HG02885 (cell line): ENCODE data around the gene RNF2.
"Not testable (repeated sequence)": the region's sequence is repeated elsewhere in the genome, so short reads cannot be mapped to it uniquely, and the experiment has no call there.

Source experiments
- ATAC-seq: cut with Tn5 transposase; IDR thresholded peaks from one replicate; pipeline ENCODE4 v1.9.1; 2021; ENCODE audit warnings: mild to moderate bottlenecking; ENCODE audit not compliant: unreplicated experiment, poor library complexity

RNF2 gene

DNA sequence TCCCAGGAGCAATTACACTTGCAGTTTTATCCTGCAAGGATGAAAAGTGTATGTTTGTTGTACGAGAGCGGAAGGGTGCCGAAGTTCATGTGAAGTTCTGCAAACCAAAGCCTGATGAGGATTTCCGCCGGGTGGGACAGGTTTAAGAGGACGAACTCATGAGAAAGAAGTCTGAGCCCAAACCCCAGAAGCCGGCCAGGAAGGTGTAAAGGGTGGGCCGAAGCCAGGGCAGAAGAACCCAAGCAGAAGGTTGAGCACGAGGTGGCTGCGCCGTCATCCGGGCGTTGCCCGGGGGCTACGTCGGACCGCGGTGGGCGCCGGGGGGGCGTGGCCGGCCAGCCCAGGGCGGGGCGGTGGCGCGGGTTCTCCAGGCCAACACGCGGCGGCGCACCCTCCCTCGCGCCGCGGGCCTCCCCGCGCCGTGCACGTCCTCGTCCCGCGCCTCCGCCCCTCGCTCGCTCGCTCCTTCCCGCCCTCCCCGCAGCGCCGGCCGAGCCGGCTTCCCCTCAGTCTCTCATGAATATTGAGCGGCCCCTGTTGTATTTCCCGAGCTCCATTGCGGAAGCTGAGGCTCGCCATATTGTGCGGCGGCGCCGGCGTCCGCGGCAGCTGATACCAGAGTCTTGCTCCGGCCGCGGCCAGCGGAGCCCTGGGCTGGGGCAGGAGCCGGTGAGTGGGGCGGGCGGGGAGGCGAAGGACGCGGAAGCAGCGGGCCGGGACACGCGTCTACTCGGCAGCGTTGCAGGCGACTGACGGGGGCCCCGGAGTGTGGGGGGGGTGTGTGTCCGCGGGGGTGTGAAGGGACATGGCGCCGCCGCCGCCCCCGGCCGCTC, at the start of gene RNF2:
Gene RNF2, plus strand, starts transcription at position 578 of the 833 bp plus-strand sequence. CDS start 41,996 bp downstream, outside the sequence.
- ATAC-seq: peak; percentile 94

DNA sequence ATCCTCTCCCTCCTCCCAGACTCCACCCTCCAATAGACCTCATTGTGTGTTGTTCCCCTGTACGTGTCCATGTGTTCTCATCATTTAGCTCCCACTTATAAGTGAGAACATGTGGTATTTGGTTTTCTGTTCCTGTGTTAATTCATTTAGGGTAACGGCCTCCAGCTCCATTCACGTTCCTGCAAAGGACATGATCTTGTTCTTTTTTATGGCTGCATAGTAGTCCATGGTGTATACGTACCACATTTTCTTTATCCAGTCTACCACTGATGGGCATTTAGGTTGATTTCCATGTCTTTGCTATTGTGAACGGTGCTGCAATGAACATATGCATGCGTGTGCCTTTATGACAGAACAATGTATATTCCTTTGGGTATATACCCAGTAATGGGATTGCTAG, 45.4 kb upstream of the RNF2 start:
- ATAC-seq: not testable (repeated sequence)

DNA sequence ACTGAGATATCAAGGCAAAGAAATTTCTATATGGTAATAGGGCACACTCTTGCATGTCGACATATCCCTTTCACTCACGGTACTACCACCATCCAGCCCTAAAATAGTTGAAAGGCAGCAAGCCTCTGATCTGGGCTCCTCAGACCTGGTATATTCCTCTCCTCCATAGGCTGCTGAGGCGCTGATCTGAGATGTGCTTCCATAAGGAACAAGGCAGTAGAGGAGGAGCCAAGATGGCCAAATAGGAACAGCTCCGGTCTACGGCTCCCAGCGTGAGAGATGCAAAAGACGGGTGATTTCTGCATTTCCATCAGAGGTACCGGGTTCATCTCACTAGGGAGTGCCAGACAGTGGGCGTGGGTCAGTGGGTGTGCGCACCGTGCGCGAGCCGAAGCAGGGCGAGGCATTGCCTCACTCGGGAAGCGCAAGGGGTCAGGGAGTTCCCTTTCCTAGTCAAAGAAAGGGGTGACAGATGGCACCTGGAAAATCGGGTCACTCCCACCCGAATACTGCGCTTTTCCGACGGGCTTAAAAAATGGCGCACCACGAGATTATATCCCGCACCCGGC, 44.0 kb upstream of the RNF2 start:
- ATAC-seq: not testable (repeated sequence)

DNA sequence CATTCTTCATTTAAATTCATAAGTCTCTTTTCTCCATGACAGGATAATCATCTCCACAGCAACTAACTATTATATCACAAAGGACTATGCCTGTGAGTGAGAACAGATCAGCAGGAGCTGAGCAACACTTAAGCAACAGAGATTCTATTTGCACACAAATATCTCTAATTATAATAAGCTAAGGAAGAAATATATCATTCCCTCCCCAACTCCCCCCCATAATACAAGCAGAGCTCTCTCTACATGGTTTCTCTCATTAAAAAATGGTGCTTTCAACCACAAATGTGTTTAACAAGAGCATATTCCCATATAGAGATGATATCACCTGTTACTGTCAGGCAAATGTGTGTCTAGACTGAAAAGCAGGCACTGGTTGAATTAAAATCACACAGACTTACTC, 36.5 kb upstream of the RNF2 start:
- no peak for ATAC-seq

DNA sequence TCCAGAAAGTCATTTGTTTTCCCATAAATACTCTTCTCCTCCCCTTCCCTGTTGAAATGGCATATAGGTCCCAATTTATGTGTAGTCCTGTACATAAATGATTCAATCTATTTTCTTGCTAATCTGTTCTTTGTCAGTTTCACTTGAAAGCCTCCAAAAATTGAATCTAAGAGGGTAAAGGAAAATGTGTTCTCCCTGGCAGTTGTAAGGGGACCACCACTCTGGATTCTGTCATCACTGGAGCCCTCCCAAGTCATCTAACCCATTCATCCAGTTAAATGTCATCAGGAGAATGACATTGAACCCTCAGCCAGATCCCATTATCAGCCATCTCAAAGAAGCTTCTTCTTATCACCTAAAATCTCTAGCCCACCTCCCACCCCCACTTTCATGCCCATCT, 35.0 kb upstream of the RNF2 start:
- no peak for ATAC-seq

DNA sequence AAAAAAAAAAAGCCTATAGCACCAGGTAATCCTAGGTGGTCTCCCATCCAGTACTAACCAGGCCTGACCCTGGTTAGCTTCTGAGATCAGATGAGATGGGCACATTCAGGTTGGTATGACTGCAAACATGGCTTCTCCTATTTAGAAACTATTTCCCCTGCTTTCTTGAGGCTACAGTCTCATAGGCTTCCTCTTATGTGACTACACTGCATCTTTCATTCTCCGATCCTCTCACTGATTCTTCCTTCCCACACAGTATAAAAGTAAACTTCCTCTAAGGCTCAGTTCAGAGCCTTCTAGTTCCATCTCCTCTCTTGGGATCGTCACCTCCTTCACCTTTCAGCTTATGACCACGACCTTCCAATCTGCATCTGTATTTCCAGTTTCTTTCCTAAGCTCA, 30.4 kb upstream of the RNF2 start:
- ATAC-seq: no peak

DNA sequence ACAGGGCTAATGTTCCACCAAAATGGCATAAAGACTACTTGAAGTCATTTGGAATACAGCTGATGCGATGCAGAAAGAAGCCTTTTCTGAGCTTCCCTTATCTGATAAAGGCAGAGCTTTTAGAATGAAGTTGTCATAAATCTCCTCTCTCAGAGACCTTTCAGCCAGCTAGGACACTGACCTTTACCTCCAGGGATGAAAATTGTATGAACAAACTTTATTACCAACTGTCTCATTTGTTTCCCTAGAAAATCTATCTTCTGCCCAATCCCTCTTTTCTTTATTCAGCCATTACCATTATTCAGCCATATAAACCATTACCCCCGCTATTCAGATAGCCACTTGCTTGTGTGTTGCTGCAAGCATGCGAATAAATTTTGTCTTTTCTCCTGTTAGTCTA, 29.7 kb upstream of the RNF2 start:
- no peak for ATAC-seq

DNA sequence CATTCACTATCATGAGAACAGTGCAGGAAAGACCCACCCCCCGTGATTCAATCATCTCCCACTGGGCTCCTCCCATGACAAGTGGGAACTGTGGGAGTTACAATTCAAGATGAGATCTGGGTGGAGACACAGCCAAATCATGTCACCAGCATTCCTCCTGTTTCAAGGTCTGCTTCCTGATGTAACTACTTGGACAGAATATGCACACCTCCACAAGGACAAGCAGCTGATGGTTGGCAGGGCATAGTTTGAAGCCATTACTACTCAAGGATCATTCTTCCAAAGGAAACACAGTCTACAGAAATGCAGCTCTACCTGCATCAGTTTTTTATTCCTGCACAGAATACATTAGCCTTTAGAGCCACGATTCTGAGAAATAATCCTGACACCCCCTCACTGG, 28.5 kb upstream of the RNF2 start:
- ATAC-seq: no peak

DNA sequence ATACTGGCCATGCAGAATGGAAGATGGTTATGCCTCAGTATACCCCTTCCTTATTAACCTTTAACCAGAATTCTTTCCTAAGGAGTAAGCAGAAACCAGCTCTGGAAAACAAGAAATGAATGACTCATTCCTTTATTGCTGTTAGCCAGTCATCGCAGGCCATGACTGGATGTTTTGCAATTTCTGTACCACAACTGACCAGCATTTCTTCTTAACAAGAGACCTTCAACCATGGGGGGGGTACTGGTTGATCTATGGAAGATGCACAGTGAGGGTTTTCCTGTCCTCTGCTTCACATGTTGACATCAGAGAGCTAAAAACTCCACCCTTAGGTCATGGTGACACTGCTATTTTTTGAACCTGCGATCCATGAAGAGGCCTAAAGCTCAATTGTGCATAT, 28.0 kb upstream of the RNF2 start:
- ATAC-seq: no peak

DNA sequence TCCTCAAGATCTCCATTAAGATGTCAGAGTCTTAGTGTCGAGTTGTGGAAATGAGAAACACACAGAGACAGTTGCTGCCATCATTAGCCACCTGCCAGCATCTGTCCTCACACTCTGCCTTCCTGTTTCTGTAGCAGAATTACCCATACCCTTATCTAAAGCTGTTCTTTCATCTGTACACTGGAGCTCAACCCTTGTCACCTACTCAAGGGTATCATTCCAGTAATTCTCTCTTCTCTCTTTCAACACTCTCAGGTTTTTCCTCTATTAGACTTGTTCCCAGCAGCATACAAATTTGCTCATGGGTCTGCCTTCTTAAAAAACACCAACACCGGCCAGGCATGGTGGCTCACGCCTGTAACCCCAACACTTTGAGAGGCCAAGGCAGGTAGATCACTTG, 27.4 kb upstream of the RNF2 start:
- ATAC-seq: no peak

DNA sequence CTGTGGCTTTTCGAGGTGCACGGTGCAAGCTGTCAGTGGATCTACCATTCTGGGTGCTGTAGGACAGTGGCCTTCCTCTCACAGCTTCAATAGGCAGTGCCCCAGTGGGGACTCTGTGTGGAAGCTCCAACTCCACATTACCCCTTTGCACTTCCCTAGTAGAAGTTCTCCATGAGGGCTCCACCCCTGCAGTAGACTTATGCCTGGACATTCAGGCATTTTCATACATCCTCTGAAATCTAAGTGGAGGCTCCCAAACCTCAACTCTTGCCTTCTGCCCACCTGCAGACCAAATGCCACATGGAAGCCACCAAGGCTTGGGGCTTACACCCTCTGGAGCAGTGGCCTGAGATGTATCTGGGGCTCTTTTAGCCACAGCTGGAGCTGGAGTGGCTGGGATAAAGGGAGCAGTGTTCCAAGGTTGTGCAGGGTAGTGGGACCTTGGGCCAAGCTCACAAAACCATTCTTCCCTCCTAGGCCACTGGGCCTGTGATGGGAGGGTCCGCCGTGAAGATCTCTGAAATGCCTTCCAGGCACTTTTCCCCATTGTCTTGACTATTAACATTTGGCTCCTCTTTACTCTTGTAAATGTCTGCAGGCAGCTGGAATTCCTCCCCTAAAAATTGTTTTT, 18.0 kb upstream of the RNF2 start:
- ATAC-seq: no peak

DNA sequence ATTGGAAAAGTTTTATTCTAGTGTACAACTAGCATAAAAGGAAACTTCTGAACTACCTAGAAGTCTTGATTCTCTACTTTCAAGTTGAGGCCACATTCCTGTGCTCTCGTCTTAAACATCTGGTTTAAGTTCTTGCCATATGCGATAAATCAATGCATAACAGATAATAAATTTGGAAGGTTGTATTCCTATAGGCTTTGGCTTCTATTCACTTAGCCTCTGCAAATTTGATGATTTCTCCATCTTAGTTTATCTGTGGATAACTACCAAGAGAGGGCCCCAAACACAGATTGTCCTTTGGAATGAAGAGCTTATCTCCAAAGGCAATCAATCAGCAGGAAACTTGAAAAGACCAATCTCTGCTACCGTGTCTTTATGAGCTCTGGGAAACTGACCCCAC, 11.7 kb upstream of the RNF2 start:
- no peak for ATAC-seq

DNA sequence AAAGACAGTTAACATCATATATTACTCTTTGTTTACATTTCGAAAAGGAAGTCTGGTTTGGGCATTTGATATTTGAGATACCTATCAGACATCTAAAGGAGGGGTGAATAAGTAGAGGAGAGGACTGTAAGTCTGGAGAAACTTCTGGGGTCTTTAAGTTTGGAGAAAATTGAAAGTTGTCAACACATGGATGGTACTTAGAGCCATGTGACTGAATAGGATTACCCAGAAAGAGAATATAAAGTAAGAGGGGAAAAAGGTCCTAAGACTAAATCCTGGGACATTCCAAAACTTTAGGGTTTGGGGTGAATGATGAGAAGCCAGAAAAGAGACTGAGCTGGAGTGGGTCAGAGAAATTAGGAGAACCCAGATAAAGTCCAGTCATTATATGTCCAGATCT, 10.1 kb upstream of the RNF2 start:
- no peak for ATAC-seq

DNA sequence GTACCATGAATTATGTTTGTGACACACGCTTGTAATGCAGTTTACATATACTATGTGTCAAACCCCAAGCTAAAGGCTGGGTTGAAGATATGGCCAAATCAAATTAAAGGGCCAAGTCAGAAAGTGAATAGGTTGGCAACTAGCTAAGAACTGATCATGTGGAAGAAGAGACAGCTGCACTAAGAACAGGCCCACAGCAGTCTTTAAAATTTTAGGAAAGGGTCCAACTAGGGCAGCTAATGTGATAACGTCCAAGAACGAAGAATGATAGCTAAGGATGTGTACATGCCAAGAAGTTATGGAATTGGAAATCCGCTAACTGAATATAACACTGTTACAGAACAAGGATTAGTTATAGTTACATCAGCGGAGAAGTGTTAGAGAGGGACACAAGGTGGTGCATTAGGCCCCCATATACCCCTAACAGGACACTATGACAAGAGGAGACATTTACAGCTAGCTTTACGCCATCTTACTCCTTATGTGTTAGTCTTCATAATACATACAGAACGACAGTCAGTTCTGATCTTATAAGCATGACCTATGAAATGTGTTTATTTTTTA, 6.5 kb upstream of the RNF2 start:
- no peak for ATAC-seq

DNA sequence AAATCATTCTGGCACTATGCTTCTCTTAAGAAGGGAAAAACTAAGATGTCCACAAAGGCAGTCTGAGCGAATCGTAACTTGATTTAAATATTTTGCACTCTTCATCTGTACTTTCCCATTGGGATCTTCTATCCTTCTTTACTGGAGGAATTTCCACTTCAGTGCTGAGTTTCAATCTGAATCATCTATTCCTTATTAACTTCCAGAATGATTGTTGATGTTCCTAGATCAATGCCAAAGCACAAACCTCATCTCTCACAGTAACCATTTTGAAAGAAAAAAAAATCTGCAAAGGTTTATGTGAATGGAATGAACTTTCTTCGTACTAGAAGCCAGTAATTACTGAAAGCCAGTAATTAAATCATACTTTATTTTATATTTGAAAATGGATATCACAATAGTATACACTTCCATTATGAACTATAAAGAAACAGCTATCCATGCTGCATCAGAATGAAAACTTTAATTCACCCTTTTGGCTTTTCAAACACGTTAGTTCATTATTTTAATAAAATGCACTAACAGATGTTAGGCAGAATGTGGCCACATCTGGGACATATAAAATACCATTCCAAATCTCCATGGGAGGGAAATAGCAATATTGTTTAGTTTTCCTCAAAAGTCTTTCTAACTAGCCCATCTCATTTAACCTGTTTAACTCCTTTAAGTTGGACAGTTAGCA, 5.5 kb upstream of the RNF2 start:
- ATAC-seq: no peak

DNA sequence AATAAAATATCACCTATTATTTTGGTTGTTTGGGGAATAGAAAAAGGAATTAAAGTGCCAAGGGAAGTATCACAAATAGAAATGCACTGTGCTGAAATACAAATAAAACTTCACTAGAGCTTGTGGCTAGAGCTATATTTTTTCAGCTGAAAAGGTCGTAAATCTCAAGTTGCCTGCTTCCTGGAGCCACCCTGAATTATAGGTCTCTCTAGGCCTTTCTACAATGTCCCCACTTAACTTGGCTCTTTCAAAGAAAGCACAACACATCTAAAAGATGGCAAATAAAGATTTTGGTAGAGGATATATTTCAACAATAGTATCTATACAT, 5.0 kb upstream of the RNF2 start:
- ATAC-seq: no peak

DNA sequence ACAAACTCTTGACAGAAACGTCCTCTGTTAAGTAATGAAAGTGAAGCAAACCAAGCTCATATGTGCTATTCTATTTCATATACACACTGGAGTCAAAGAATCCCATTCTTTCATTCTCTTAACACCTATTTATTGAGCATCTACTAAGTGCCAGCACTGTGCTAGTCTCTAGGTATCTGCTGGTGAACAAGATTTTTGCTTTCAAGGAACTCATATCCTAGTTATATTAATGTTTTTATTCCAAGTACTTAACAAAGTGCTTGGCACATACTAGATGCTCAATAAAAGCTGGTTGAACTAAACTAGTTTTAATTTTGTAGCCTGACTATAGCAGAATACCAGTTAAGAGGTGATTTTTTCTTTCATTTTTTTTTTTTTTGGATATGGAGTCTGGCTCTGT, 3.6 kb upstream of the RNF2 start:
- ATAC-seq: no peak

DNA sequence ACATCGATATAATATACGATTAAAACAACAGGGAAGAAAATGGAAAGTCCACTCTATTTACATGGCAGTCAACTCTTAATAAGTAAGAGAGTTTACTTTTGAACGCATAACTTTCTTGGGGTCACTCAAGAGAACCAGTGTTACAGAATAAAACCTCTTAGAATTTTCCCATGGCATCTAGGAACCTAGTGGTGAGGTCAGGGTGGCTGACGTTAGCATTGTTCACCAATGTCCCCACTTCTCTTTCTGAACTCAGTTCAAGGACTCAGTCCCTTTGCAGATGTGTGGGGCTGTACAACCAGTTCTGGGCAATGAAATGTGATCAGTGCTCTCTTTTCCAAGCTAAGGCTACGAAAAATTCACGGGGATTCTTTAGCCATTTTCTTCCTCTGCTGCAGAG, 2.6 kb upstream of the RNF2 start:
- no peak for ATAC-seq

DNA sequence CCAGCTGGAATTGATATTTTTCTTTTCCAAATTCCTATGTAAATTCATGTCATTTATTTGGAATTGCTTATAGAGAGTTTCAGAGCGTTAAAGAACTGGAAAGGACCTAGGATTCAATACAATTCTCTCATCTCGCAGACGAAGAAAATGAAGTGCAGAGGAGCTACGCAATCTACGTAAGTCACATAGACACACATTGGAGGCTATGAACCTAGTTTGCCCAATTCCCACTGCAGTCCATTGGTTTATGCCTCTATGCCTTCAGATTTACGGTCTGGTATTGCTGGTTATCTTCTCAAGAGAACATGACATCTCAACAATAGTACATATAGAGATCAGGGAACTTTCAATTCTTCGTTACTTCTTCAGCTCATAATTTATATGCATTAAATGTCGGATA, 971 bp upstream of the RNF2 start:
- no peak for ATAC-seq

DNA sequence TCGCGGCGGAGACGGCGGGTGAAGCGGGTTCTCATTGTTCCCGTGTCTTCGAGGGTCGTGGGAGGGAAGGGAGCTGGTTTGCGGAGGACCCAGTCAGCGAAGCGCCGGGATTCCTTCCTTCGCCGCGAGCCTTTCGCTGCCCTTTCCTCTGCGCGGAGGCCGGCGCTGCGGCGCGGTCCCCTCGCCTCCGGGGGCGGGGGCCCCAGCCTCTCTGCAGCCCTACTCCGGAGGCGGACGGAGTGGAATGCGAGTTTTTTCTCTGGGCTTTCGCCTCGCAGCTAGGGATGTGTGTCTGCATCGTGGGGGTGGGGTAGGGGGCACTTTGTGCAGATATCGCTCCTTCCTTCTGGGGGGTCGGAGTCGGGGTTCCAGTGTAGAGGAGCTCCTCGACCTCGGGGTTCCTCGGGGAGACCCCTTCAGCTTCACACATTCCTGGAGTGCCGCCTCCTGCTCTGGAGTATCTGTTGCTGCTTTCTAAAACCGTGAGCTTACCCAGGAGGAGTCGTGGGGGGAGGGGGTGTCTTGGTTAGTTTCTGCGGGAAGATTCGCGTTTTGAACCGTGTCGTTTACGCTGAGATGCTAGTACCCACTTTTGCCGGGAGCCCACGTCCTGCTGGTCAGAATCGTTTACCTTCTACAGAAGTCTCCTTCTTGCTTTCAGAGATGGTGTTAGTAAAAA, 595 bp downstream of the RNF2 start:
- ATAC-seq: peak; percentile 35
